K562 (cell line): ENCODE data around the gene UCHL5. TPM values are rescaled to one million over a fixed set of nuclear protein-coding genes. Genes with fewer than 3 reads are reported as not detected.

Experiments
- CBFA2T3 ChIP-seq: fragments of 450-650 bp; IDR thresholded peaks from 2 replicates; pipeline ENCODE4 v1.6.1; 2017
- CHAMP1 ChIP-seq: fragments of 450-650 bp; IDR thresholded peaks from 2 replicates; pipeline ENCODE4 v1.6.1; 2016; ENCODE audit warnings: mild to moderate bottlenecking
- FOSL1 ChIP-seq: fragments of 200-800 bp; sonication (Bioruptor generic); conservative IDR thresholded peaks from 2 replicates; pipeline ENCODE4 v1.6.1; 2016; ENCODE audit warnings: missing genetic modification characterization, missing compliant biosample characterization
- MAFG ChIP-seq: fragments of 450-650 bp; conservative IDR thresholded peaks from 2 replicates; pipeline ENCODE4 v1.6.1; 2016; ENCODE audit warnings: missing genetic modification characterization, missing compliant biosample characterization
- PATZ1 ChIP-seq: fragments of 250-450 bp; sonication (Bioruptor Pico); IDR thresholded peaks from 2 replicates; pipeline ENCODE4 v1.5.0; 2020; ENCODE audit warnings: mild to moderate bottlenecking, borderline replicate concordance
- POLR2B ChIP-seq: fragments of 450-650 bp; IDR thresholded peaks from 2 replicates; pipeline ENCODE4 v1.6.1; 2018; ENCODE audit warnings: low read depth; ENCODE audit not compliant: partially characterized antibody
- PTRF ChIP-seq: fragments of 450-650 bp; IDR thresholded peaks from 2 replicates; pipeline ENCODE4 v1.6.1; 2016; ENCODE audit warnings: mild to moderate bottlenecking, missing genetic modification characterization, missing compliant biosample characterization
- RBM39 ChIP-seq: fragments of 200-400 bp; formaldehyde crosslinking; optimal IDR thresholded peaks from 2 replicates; pipeline ENCODE3; 2018; ENCODE audit warnings: low read depth, low read length
- STAT6 ChIP-seq: sonication (generic); formaldehyde crosslinking; IDR thresholded peaks from 2 replicates; pipeline ENCODE4 v1.8.1; 2023; ENCODE audit warnings: mild to moderate bottlenecking, missing genetic modification reagents
- TSHZ1 ChIP-seq: fragments of 250-450 bp; sonication (Bioruptor Pico); IDR thresholded peaks from 2 replicates; pipeline ENCODE4 v1.4.0; 2020; ENCODE audit warnings: mild to moderate bottlenecking, moderate library complexity
- U2AF2 ChIP-seq: fragments of 200-400 bp; formaldehyde crosslinking; optimal IDR thresholded peaks from 2 replicates; pipeline ENCODE3; 2017; ENCODE audit warnings: low read depth, mild to moderate bottlenecking, low read length
- ZHX1 ChIP-seq: fragments of 150-350 bp; conservative IDR thresholded peaks from 2 replicates; pipeline ENCODE4 v1.6.1; 2014; ENCODE audit warnings: low read length
- ZNF24 ChIP-seq: fragments of 450-650 bp; IDR thresholded peaks from 2 replicates; pipeline ENCODE4 v1.6.1; 2016
- ZNF780A ChIP-seq: fragments of 250-450 bp; sonication (Bioruptor Pico); IDR thresholded peaks from 2 replicates; pipeline ENCODE4 v1.5.0; 2021; ENCODE audit warnings: mild to moderate bottlenecking
- polyA plus RNA-seq, 8 experiments: library from polyadenylated mRNA; depleted of rRNA in 4 of 8; stranded (reverse) in 5 of 8; unstranded in 3 of 8; fragments of >200 nt; fragmentation: Nextera tagmentation in 2 of 8; fragmentation: Illumina TruSeq in 1 of 8; extraction: Ambion mirVana in 2 of 8; extraction: Trizol in 1 of 8; gene quantifications; 2 replicates each; pipeline versions ENCODE4 v1.2.1 to v1.2.3, GENCODE V29; 2011 to 2014; ENCODE audit warnings: inconsistent platforms in 1 of 8, missing spikeins in 1 of 8
- total RNA-seq, 7 experiments: library from RNA; depleted of rRNA in 6 of 7; stranded (reverse); fragments of >200 nt in 6 of 7; fragmentation: Illumina TruSeq in 2 of 7; extraction: Trizol in 2 of 7; gene quantifications; 2 replicates each; pipeline versions ENCODE4 v1.2.1 to v1.2.3, GENCODE V29; 2011 to 2021; ENCODE audit warnings: low replicate concordance in 1 of 7

Gene UCHL5
- total and polyA plus RNA-seq, 9 of the 15 experiments (the other 6 are each of a cell fraction or from before 2014, with no cell fraction given), result 61.0 to 206 (median 122) TPM

GRCh38 chr1:192977089-192977706 is 82.0 kb downstream of the UCHL5 start (continued):
- TF ChIP-seq CHAMP1, result peak; percentile 91
- peak; percentile 69; the same call in 1 of the 2 replicates for TF ChIP-seq ZNF24
- TF ChIP-seq U2AF2, result no peak
- TF ChIP-seq STAT6 (CRISPR knock-in tag), result no peak
- TF ChIP-seq CBFA2T3, result peak; percentile 99
- TF ChIP-seq ZHX1, result no peak
- TF ChIP-seq RBM39, result no peak
- TF ChIP-seq FOSL1 (tag), result peak; percentile 28; the same call in 1 of the 2 replicates
- TF ChIP-seq PATZ1 (CRISPR knock-in tag), result no peak
- TF ChIP-seq TSHZ1 (CRISPR knock-in tag), result 0 out of 2 replicates have a peak, but pooled peaks have one; percentile 39
- TF ChIP-seq PTRF, result no peak
- TF ChIP-seq ZNF780A, result no peak
- TF ChIP-seq POLR2B, result no peak
- TF ChIP-seq MAFG (tag), result peak; percentile 69
